Keratinocyte (primary cell): ENCODE data around the gene NUP210.

Experiments used
- EZH2 ChIP-seq: IDR thresholded peaks from one replicate; pipeline ENCODE4 v1.6.1; 2012; ENCODE audit warnings: inconsistent platforms, mild to moderate bottlenecking, low read length, moderate library complexity
- TF ChIP-seq, protein P1 (sequence below), 3 experiments: IDR thresholded peaks in 1 of 3; conservative IDR thresholded peaks in 1 of 3; optimal IDR thresholded peaks in 1 of 3; 2 replicates in 2 of 3; 3 replicates in 1 of 3; pipeline versions ENCODE3 to v1.5.1; 2011; ENCODE audit warnings: low read length in 3 of 3, mild to moderate bottlenecking in 3 of 3, moderate library complexity in 2 of 3, control low read depth in 1 of 3, inconsistent platforms in 1 of 3; ENCODE audit not compliant: insufficient read depth in 2 of 3; ENCODE audit errors: extremely low read depth in 1 of 3

DNA sequence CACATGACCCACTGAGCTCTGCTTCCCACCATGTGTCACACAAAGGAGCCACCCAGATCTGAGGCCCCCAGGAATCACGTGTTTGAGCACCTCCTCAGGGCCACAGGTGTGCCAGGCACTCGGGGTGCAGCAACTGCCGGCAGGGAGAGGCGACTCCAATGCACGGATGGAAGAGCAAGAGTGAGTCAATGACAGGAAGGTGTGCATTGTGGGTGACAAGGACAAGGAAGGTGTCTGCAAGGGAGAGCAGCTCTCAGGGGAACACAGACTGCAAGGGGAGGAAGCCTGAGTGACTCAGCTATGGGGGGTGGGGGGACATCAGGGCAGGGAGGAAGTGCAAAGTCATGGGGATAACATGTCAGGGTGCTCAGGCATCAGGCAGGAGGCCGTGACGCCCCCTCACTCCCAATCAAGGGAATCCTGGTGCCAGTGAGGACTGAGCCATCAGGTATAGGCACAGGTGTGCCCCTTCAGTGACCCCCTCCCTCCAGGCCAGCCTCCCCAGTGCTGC is 67.4 kb downstream of the NUP210 start:
- TF ChIP-seq, protein P1, sequence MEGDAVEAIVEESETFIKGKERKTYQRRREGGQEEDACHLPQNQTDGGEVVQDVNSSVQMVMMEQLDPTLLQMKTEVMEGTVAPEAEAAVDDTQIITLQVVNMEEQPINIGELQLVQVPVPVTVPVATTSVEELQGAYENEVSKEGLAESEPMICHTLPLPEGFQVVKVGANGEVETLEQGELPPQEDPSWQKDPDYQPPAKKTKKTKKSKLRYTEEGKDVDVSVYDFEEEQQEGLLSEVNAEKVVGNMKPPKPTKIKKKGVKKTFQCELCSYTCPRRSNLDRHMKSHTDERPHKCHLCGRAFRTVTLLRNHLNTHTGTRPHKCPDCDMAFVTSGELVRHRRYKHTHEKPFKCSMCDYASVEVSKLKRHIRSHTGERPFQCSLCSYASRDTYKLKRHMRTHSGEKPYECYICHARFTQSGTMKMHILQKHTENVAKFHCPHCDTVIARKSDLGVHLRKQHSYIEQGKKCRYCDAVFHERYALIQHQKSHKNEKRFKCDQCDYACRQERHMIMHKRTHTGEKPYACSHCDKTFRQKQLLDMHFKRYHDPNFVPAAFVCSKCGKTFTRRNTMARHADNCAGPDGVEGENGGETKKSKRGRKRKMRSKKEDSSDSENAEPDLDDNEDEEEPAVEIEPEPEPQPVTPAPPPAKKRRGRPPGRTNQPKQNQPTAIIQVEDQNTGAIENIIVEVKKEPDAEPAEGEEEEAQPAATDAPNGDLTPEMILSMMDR (optimal IDR thresholded peaks at IDR 0.05 in 1 of 3, IDR thresholded peaks at IDR 0.05 in 1 of 3, conservative IDR thresholded peaks at IDR 0.05 in 1 of 3; ENCODE audit: extremely low read depth in 1 of 3, insufficient read depth in 2 of 3, low read length in 3 of 3) = no peak
- no peak for TF ChIP-seq EZH2
